HG02885 (cell line): Measurements from ENCODE around the gene PLA2G15.

ENCODE experiments used
- ATAC-seq: cut with Tn5 transposase; IDR thresholded peaks from one replicate; pipeline ENCODE4 v1.9.1; 2021; ENCODE audit warnings: mild to moderate bottlenecking; ENCODE audit not compliant: unreplicated experiment, poor library complexity

The PLA2G15 gene, protein sequence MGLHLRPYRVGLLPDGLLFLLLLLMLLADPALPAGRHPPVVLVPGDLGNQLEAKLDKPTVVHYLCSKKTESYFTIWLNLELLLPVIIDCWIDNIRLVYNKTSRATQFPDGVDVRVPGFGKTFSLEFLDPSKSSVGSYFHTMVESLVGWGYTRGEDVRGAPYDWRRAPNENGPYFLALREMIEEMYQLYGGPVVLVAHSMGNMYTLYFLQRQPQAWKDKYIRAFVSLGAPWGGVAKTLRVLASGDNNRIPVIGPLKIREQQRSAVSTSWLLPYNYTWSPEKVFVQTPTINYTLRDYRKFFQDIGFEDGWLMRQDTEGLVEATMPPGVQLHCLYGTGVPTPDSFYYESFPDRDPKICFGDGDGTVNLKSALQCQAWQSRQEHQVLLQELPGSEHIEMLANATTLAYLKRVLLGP

DNA sequence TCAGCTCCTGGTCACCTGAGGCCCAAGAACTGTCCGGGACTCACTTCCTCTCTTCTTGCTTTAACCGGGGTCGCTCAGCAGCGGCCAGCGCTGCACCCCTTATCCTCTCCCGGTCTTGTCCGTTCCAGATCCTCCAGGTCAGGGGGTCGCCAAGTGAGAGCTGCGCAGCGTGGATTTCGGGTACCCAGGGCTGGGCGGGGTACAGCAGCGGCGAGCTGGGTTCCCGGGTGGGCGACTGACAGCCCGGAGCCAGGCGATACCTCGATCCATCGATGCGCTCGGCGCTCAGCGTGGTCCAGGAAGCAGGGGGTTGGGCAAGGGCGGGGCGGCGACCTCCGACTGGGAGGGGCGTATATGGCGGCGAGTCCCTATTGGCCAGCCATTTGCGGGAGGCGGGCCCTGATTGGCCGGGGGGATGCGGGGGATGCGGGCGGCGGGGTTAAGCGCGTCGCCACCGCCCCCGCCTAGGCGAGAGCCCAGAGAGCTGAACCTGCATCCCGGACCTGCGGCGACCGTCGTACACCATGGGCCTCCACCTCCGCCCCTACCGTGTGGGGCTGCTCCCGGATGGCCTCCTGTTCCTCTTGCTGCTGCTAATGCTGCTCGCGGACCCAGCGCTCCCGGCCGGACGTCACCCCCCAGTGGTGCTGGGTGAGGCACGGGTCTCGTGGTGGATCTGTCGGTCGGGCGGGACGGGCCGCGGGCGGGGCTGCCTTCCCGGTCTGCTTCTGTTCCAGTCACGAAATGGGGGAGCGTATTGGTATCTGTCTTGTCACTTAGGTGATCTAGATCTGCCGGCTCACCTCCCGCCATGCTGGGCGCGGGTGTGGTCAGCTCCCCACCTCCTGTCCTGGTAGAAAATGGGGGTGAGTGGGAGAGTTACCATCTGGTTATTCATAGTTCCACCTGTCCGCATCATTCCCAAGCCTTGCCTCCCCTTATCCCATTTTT is at the start of gene PLA2G15:
PLA2G15 (plus strand) TSS at position 471 of the 951 bp plus-strand sequence; CDS start at position 525, 54 bp downstream.
- peak; percentile 95 for ATAC-seq

DNA sequence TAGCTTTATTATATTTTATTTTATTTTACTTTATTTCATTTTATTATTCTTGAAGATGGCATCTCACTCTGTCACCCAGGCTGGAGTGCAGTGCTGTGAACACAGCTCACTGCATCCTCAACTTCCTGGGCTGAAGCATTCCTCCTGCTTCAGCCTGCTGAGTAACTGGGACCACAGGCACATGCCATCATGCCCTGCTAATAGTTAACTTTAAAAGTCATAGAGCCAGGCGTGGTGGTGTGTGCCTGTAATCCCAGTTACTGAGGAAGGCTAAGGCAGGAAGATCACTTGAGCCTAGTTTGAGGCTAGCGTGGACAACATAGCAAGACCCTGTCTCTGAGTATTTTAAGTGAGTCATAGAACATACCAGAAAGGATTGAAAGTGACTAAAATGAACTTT is 47.9 kb upstream of the PLA2G15 start:
- no peak for ATAC-seq

- ATAC-seq: no peak
Observed at GRCh38 chr16:68200088-68200783, 44.9 kb upstream of the PLA2G15 start.

GRCh38 chr16:68202091-68202519 is 43.1 kb upstream of the PLA2G15 start:
- ATAC-seq: no peak

DNA sequence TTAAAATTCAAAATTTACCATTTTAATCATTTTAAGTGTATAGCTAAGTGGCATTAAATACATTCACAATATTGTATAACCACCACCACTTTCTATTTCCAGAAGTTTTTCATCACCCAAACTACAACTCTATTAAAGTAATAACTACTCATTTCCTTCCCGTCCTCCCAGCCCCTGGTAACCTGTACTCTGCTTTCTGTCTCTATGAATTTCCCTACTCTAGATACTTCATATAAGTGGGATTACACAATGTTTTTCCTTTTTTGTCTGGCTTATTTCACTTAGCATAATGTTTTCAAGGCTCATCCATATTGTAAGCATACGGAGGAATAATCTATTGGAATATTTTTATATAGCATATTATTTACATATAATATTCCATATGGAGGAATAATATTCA is 38.9 kb upstream of the PLA2G15 start:
- no peak for ATAC-seq

- ATAC-seq: no peak
Observed at GRCh38 chr16:68214726-68215125, 30.4 kb upstream of the PLA2G15 start.

- no peak for ATAC-seq
Observed at GRCh38 chr16:68215302-68215701, 29.9 kb upstream of the PLA2G15 start.

DNA sequence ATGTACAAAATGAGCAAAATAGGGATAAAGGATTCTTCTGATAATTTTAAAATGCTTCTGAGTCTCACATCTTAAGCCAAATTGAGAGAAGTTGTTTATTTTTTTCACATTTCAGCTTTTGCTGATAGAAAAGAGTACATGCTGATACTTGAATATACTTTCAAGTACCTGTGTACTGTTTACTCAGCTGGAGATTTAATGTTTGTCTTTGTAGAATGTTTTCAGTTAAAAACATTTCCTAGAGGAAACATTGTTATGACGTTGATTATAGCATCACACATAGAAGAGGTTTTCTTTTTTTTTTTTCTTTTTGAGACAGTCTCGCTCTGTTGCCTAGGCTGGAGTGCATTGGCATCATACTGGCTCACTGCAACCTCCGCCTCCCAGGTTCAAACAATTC is 28.9 kb upstream of the PLA2G15 start:
- no peak for ATAC-seq

GRCh38 chr16:68217506-68217905 is 27.7 kb upstream of the PLA2G15 start:
- ATAC-seq: no peak

GRCh38 chr16:68219725-68220351 is 25.3 kb upstream of the PLA2G15 start:
- no peak for ATAC-seq

DNA sequence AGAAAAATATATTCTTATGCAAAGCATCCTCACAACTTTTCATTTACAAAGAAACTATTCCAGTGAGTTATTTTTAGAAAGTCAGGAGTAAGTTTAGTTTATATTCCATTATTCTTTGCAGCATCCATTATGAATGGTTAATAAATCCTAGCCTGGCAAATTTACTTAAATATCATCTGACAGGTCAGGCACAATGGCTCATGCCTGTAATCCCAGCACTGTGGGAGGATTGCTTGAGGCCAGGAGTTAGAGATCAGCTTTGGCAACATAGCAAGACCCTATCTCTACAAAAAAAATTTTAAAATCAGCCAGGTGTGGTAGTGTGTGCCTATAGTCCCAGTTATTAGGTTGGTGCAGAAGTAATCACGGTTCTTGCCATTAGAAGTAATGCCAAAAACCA is 22.1 kb upstream of the PLA2G15 start:
- no peak for ATAC-seq

DNA sequence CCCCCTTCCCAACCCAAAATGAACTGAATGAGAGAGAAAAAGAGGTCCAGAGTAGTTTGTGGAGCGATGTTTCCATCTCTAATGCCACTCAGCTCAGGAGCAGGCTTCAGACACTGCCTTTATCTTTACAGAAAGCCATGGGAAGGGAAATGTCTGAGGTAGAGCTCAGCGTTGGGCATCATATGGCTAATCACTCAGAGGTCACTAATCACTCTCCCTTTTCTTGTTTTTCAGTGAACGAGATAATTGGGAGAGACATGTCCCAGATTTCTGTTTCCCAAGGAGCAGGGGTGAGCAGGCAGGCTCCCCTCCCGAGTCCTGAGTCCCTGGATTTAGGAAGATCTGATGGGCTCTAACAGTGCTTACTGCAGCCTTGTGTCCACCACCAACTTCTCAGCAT is 19.1 kb upstream of the PLA2G15 start:
- ATAC-seq: no peak

DNA sequence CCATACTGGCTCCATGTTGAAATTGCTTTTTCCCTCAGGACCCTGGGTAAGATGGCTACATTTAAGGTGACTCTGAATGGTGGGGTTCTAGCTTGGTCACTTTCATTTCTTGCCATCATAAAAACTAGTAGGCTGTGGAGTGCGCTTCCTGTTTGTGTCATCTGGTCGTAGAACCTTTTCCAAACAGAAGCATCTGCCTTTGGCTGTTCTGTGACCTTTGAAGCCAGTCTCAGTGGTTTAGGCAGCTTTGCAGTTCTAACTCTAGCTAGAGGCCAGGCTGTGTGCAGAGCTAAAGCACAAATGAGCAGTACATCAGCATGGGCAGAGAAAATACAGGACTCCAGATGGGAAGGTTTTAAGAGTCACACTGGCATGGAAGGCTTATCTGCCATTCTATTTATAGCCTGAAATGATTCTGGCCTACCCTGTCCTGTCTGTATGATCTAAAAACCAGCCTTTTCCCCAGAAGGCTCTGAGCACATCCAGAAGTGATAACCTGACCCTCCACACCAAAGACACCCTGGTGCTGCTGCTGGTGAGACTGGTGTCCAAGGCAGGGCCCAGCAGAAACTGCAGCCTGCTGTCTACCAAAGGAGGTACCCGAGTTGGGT is 17.9 kb upstream of the PLA2G15 start:
- no peak for ATAC-seq

DNA sequence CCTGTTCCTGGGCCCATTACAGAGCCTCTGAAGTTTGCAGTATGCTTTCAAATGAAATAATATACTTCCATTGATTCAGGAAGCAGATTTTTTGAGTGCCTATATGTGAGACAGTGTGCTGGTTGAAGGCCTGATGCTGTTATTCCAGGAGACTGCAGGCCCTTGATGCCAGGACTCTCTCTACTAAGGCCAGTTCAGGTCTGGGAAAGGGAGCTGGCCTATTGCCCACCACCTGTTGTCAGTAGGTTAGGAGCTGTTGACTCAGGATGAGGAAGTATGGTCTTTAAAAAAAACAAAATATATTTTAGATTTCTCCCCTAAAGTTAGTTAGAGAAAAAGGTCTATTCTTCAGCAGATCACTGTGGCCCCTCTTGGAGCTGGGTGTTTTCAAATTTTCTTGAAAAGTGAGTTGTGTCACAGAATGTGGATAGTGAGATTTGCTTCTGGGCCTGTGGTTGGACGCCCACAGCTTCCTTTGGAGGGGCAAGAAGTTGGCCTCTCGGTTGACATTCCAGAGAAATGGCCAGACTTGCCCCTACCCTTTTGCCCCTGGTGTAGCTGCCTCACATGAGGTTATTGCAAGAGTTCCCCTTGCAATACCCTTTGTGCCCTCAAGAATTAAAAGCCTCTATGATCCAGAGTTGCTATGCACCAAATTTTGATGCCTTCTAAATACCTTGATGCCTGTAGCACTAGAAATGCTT is 17.2 kb upstream of the PLA2G15 start:
- no peak for ATAC-seq

DNA sequence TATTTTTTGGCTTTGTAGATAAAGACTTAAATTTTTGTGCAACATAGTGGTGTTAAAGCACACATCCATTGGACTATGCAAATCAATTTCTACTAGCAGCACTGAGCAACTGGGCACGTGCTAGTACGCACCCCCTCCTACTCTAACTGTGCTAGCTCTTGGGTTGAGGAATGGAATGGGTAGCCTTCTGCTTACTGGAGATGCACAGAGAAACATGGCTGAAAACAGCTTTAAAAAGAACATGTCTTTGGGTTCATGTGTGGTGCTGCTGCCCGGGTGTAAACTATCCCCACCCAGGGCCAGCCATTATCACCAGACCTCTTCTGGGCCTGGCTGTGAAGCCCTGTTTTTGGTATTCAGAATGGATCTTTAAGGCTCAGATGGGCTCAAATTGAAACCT is 16.5 kb upstream of the PLA2G15 start:
- ATAC-seq: no peak

- ATAC-seq: no peak
Observed at GRCh38 chr16:68229431-68230175, 15.6 kb upstream of the PLA2G15 start.

DNA sequence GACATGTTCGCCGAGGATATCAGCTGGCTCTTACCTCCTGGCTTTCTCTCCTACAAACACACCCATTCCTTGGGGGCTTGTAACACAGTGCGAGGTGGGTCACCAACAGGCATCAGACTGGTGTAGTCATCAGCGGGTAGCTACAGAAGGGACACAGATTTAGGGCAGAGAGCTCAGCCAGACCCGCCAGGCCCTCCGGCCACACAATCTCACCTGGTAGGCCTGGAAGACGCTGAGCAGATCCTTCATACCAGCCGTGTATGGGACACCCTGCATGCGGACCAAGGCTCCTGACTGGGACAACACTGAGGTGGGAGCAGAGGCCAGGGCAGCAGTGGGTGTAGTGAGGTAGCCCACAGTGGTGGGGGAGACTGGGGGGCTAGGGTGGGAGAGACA is 15.0 kb upstream of the PLA2G15 start:
- ATAC-seq: no peak

GRCh38 chr16:68230956-68231355 is 14.2 kb upstream of the PLA2G15 start:
- ATAC-seq: no peak
